ENCODE results near the gene HNRNPH2.

- TF ChIP-seq CTCF (IDR thresholded peaks at IDR 0.05) = no peak
- TF ChIP-seq POLR2A (IDR thresholded peaks at IDR 0.05) = no peak
- TF ChIP-seq EP300 (IDR thresholded peaks at IDR 0.05) = no peak
Measured at GRCh38 chrX:101365301-101365795, 42.7 kb upstream of the HNRNPH2 start.

Measured in tibial nerve (tissue), 4 donors.